Activated B cell treated with CpG ODN at 0.5 μM for 24 hours (primary cell): Measurements from ENCODE around the gene RBPMS2. TPM values are rescaled to one million over a fixed set of nuclear protein-coding genes. Genes with fewer than 3 reads are reported as not detected.

Source experiments
- ATAC-seq: fragments of 200-7000 bp; cut with Tn5 transposase; one replicate; pipeline ENCODE4 v1.10.0; 2021; ENCODE audit warnings: low read depth, mild to moderate bottlenecking, moderate library complexity
- CTCF ChIA-PET: fragments of 350-600 bp; sonication (Branson Sonifier 250); formaldehyde crosslinking; loops from one replicate; lab custom pipeline; 2021; ENCODE audit warnings: antibody characterized with exemption; lab: Charles Lee
- POLR2A ChIA-PET: fragments of 350-600 bp; sonication (Branson Sonifier 250); formaldehyde crosslinking; loops from one replicate; lab custom pipeline; 2021; ENCODE audit warnings: antibody characterized with exemption; lab: Charles Lee
- DNase-seq: peaks from one replicate; pipeline ENCODE4 v3.0.0; 2022
- H3K27ac Mint-ChIP-seq: one replicate; pipeline ENCODE4 v1.8.0; 2020; ENCODE audit warnings: mixed read lengths
- H3K27me3 Mint-ChIP-seq: one replicate; pipeline ENCODE4 v1.8.0; 2021; ENCODE audit warnings: mixed read lengths
- H3K36me3 Mint-ChIP-seq: one replicate; pipeline ENCODE4 v1.8.0; 2021; ENCODE audit warnings: low read depth, mixed read lengths
- H3K4me1 Mint-ChIP-seq: one replicate; pipeline ENCODE4 v1.8.0; 2021; ENCODE audit warnings: mixed read lengths
- H3K4me3 Mint-ChIP-seq: one replicate; pipeline ENCODE4 v1.8.0; 2020; ENCODE audit warnings: mild to moderate bottlenecking, mixed read lengths
- H3K9me3 Mint-ChIP-seq: one replicate; pipeline ENCODE4 v1.8.0; 2020; ENCODE audit warnings: mixed read lengths
- intact Hi-C: fragments of 100-400 bp; cut with micrococcal nuclease; formaldehyde crosslinking; loops from one replicate; pipeline ENCODE4 v1.15.1; 2024
- total RNA-seq: library from RNA; stranded (reverse); gene quantifications from 2 replicates; pipeline ENCODE4 v1.2.3, GENCODE V29; 2022
- TF ChIP-seq, protein P1 (sequence below): fragments of 200-600 bp; IDR thresholded peaks from one replicate; pipeline ENCODE4 v1.8.0; 2022; ENCODE audit warnings: antibody characterized with exemption, mild to moderate bottlenecking

RBPMS2 gene
- total RNA-seq, 1 donor from 2014 or later: 0.93 TPM

GRCh38 chr15:64720188-64720587 lies 55.2 kb downstream of the RBPMS2 start:
- no peak for DNase-seq
- H3K4me1 Mint-ChIP-seq: no peaks in the 10 kb centered on the region
- ATAC-seq: no peak
- no peaks in the 10 kb centered on the region for H3K9me3 Mint-ChIP-seq
- no peak overlapping the region for H3K27ac Mint-ChIP-seq
- no peak overlapping the region for H3K4me3 Mint-ChIP-seq
- H3K36me3 Mint-ChIP-seq: no peaks in the 10 kb centered on the region
- TF ChIP-seq, protein P1, sequence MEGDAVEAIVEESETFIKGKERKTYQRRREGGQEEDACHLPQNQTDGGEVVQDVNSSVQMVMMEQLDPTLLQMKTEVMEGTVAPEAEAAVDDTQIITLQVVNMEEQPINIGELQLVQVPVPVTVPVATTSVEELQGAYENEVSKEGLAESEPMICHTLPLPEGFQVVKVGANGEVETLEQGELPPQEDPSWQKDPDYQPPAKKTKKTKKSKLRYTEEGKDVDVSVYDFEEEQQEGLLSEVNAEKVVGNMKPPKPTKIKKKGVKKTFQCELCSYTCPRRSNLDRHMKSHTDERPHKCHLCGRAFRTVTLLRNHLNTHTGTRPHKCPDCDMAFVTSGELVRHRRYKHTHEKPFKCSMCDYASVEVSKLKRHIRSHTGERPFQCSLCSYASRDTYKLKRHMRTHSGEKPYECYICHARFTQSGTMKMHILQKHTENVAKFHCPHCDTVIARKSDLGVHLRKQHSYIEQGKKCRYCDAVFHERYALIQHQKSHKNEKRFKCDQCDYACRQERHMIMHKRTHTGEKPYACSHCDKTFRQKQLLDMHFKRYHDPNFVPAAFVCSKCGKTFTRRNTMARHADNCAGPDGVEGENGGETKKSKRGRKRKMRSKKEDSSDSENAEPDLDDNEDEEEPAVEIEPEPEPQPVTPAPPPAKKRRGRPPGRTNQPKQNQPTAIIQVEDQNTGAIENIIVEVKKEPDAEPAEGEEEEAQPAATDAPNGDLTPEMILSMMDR: no peak
- H3K27me3 Mint-ChIP-seq: peaks cover 2% of the 10 kb centered on the region
- ChIA-PET CTCF (interaction anchor here (1.1 kb wide), 1 partner anchor 11 kb away, joined by 4 read pairs; no protein-coding TSS in a partner anchor), POLR2A (interaction anchor here (0.7 kb wide), 2 partner anchors 617 to 861 kb away, joined by 4 read pairs; no protein-coding TSS in a partner anchor)
- intact Hi-C loops: no loop called here

GRCh38 chr15:64717735-64718495 lies 57.5 kb downstream of the RBPMS2 start:
- intact Hi-C loops: no loop called here
- TF ChIP-seq, protein P1: no peak
- POLR2A ChIA-PET: no interaction called here
- no peaks in the 10 kb centered on the region for H3K36me3 Mint-ChIP-seq
- no peaks in the 10 kb centered on the region for H3K9me3 Mint-ChIP-seq
- DNase-seq (no peak), ATAC-seq (no peak)
- H3K27ac Mint-ChIP-seq: no peak overlapping the region
- no peak overlapping the region for H3K4me3 Mint-ChIP-seq
- CTCF ChIA-PET: interaction anchor here (1.0 kb wide), 1 partner anchor 17 kb away, joined by 3 read pairs; no protein-coding TSS in a partner anchor
- no peaks in the 10 kb centered on the region for H3K27me3 Mint-ChIP-seq
- H3K4me1 Mint-ChIP-seq: no peaks in the 10 kb centered on the region

- intact Hi-C loops: no loop called here
- H3K9me3 Mint-ChIP-seq: no peaks in the 10 kb centered on the region
Observed at GRCh38 chr15:64717130-64717529, 58.3 kb downstream of the RBPMS2 start.

GRCh38 chr15:64716452-64716851 lies 58.9 kb downstream of the RBPMS2 start:
- intact Hi-C loops: no loop called here
- no peaks in the 10 kb centered on the region for H3K36me3 Mint-ChIP-seq
- no peak overlapping the region for H3K27ac Mint-ChIP-seq
- H3K4me1 Mint-ChIP-seq: no peaks in the 10 kb centered on the region
- CTCF ChIA-PET: interaction anchor here (0.6 to 1.3 kb wide), 2 partner anchors 11 to 477 kb away, joined by 3 to 4 read pairs; no protein-coding TSS in a partner anchor
- TF ChIP-seq, protein P1: no peak
- H3K27me3 Mint-ChIP-seq: no peaks in the 10 kb centered on the region
- POLR2A ChIA-PET: interaction anchor here (0.6 kb wide), 1 partner anchor 329 kb away, joined by 4 read pairs; the partner anchor contains the start of gene TRIP4
- DNase-seq: no peak
- ATAC-seq: no peak
- H3K9me3 Mint-ChIP-seq: no peaks in the 10 kb centered on the region
- no peak overlapping the region for H3K4me3 Mint-ChIP-seq

More at GRCh38 chr15:64717130-64717529, 58.3 kb downstream of the RBPMS2 start:
- no peaks in the 10 kb centered on the region for H3K4me1 Mint-ChIP-seq
- CTCF ChIA-PET: interaction anchor here (1.0 to 1.3 kb wide), 2 partner anchors 11 to 17 kb away, joined by 3 to 4 read pairs; no protein-coding TSS in a partner anchor
- H3K36me3 Mint-ChIP-seq: no peaks in the 10 kb centered on the region
- TF ChIP-seq, protein P1: no peak
- H3K4me3 Mint-ChIP-seq: no peak overlapping the region
- H3K27ac Mint-ChIP-seq: no peak overlapping the region
- H3K27me3 Mint-ChIP-seq: no peaks in the 10 kb centered on the region
- no peak for DNase-seq
- POLR2A ChIA-PET: no interaction called here
- ATAC-seq: no peak

GRCh38 chr15:64713592-64713991 lies 61.8 kb downstream of the RBPMS2 start:
- CTCF ChIA-PET: interaction anchor here (1.9 kb wide), 1 partner anchor 14 kb away, joined by 5 read pairs; no protein-coding TSS in a partner anchor
- intact Hi-C loops: no loop called here
- H3K9me3 Mint-ChIP-seq: no peaks in the 10 kb centered on the region
- no peaks in the 10 kb centered on the region for H3K4me1 Mint-ChIP-seq
- H3K4me3 Mint-ChIP-seq: no peak overlapping the region
- H3K36me3 Mint-ChIP-seq: no peaks in the 10 kb centered on the region
- POLR2A ChIA-PET: no interaction called here
- no peak overlapping the region for H3K27ac Mint-ChIP-seq
- ATAC-seq (no peak), DNase-seq (no peak)
- TF ChIP-seq, protein P1: no peak
- peaks cover 2% of the 10 kb centered on the region for H3K27me3 Mint-ChIP-seq
